HG02885 (cell line): ENCODE measurements around the gene OPRM1.
"Not testable (repeated sequence)": the region's sequence is repeated elsewhere in the genome, so short reads cannot be mapped to it uniquely, and the experiment has no call there.

ENCODE experiments used
- ATAC-seq: cut with Tn5 transposase; IDR thresholded peaks from one replicate; pipeline ENCODE4 v1.9.1; 2021; ENCODE audit warnings: mild to moderate bottlenecking; ENCODE audit not compliant: unreplicated experiment, poor library complexity

OPRM1 gene

DNA sequence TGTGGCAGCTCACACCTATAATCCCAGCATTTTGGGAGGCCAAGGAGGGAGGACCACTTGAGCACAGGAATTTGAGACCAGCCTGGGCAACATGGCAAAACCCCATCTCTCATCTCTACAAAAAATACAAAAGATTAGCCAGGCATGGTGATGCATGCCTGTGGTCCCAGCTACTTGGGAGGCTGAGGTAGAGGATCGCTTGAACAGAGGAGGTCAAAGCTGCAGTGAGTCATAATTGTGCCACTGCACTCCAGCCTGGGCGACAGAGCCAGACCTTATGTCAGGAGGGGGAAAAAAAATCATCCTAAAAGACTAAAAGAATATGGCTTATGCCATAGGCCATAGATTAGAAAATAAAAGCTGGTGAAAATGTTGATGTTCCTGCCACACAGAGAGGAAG, 39.6 kb downstream of the OPRM1 start:
- ATAC-seq: not testable (repeated sequence)

DNA sequence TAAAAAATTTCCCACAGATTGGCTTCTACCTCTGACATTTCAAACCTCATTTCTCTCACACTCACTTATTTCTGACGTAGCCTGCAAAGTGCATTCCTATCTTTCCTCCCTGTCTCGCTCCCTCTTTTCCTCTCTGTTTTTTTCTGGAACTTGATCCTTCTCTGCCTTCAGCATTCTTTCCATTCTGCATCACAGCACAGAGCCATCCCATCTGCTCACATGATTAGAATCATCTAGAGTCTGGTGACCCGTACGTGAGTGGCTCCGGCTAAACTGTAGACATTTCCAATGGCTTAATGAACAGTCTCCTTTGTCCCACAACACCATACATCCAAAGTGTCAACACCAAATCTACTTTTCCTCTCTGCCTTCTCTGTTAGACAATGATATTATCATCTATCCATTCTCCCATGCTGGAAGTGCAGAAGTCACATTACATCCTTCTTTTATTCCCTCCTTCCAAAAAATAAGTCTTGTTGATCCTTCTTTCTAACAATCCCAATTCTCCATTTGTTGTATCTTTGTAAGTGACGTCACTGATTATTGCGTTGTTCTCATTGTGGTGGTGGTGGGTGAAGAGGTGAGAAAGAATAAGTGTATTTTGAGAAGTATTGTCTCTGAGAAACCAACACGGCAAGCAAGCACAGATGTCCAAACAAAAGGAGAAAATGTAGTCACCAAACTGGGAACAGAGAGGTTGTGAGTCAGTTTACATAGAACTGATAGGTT, 41.6 kb downstream of the OPRM1 start:
- no peak for ATAC-seq

GRCh38 chr6:154086510-154086909, 47.5 kb downstream of the OPRM1 start:
- no peak for ATAC-seq

DNA sequence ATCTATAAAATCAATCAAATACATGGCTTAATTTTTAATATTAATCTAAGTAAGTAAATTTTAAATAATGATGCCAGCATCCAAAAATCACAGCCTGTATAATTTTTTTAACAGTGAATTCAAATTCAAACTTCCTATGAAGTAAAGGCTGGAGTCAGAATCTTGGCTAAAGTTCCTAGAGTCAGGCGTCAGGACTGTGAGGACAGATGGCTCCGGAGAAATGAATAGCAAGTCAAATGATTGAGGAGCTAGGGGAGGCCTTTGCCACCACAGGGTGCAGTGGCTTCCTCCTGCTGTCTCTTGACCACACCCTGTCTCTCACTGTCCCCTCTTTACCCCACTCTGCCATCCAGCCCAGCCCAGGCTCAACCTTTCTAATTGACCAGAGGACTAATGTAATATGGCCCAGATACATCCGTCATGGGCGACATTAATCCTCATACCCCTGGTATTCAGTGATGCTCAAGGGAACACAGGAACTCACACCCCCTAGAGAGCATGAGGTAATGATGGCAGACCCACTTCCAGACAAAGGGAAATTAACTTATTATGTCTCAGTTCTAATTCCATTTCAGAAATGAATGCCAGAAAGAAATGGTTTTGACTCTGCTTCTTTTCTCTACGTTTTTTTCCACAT, 53.4 kb downstream of the OPRM1 start:
- no peak for ATAC-seq

GRCh38 chr6:154093231-154094044, 54.4 kb downstream of the OPRM1 start:
- ATAC-seq: no peak

DNA sequence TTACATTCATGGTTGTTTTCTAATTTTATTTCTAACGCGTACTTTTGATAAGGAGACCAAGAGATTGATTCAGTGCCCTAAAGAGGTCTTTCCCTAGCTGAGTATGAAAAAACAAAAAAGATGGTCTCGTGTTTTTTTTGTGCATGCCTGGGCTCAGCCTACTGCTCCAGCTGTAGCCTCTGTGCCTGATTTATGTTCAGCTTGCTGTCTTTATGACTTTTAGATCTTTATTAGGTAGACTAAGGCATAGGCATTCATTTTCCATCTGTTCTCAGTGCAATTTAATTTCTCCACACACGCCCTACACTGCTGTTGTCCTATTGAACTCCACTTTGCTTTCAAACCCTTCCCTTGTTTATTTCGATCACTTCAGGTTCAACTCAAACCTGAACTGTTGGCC, 56.5 kb downstream of the OPRM1 start:
- ATAC-seq: no peak

DNA sequence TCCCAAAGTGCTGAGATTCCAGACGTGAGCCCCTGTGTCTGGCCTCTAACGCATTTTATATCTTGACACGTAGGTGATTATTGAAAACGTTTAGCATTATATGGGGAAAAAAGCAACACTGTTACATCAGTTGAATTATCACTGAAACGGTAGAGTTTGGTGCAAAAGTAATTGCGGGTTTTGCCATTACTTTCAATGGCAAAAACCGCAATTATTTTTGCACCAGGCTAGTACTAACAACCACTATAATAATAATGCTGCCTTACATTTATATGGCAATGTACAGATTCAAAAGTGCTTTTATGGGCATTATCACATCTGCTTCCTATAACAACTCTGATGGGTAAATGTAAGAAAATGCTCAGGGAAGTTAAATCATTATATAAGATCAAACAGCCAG, 57.3 kb downstream of the OPRM1 start:
- no peak for ATAC-seq

DNA sequence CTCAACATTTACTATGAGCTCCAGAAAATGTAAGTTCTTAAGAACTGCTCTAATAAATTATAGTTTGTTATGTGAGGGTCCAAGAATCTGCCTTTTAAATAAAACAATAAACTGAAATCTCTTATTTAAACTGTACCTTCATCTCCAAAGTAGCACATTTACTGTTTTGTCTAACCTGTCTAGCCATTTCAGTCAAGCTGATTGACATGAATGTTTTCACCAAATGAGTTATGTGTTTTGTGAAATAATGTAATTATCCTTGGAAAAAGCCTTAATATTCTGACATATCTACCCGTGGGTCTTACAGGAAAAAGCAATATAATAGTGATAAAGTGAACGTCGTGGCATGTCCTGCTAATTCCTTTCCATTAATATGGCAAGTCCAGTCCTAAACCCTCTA, 57.8 kb downstream of the OPRM1 start:
- no peak for ATAC-seq

GRCh38 chr6:154099211-154099610, 60.2 kb downstream of the OPRM1 start:
- no peak for ATAC-seq

- no peak for ATAC-seq
Measured at GRCh38 chr6:154106251-154106650, 67.2 kb downstream of the OPRM1 start.

- ATAC-seq: no peak
Measured at GRCh38 chr6:154111025-154111424, 72.0 kb downstream of the OPRM1 start.

DNA sequence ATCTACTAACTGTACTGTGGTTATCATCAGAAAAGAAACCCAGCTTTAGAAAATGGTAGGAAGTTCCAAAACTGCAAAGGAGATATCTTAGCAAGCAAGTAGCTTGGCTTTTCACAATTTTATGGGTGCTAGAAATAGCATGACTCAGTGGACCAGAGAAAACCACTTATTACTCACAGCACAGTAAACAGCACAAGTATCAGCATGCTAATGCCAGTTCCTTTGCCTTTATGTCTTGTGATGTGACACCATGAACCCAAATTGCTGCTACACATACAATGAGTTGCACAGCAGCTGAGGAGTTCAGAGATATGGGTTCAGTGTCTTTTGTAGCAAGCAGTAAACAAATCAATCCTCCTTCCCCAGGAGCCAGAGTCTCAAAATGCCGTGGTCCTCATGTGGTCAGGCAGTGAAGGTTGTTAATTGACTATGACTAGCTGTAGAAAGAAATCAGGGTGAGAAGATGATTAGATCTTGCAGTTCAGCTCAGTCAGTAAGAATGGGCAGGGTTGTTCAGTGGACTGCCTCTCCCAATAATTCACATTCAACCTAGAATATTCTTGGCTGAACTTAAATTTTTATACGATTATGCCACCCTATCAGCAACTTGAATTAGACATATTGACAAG, 73.3 kb downstream of the OPRM1 start:
- ATAC-seq: no peak

DNA sequence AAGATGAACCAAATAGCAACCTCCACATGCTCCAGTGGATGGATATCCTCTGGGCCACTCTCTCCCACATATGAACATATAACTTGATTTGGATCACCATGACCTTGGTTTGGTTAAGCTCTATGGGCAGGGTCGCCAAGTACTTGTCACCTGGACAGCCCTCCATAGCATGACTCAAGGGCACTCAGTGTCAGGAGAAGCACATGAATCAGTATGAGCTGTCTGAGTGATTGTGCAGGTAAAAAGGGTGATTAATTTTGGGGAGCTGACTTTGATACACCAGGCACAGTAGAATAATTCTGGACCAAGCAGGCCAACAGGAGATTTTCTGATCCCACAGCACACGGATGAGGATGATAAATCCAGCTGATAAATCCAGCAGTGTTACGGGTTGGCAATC, 74.4 kb downstream of the OPRM1 start:
- no peak for ATAC-seq

- no peak for ATAC-seq
Measured at GRCh38 chr6:154117485-154117884, 78.4 kb downstream of the OPRM1 start.

DNA sequence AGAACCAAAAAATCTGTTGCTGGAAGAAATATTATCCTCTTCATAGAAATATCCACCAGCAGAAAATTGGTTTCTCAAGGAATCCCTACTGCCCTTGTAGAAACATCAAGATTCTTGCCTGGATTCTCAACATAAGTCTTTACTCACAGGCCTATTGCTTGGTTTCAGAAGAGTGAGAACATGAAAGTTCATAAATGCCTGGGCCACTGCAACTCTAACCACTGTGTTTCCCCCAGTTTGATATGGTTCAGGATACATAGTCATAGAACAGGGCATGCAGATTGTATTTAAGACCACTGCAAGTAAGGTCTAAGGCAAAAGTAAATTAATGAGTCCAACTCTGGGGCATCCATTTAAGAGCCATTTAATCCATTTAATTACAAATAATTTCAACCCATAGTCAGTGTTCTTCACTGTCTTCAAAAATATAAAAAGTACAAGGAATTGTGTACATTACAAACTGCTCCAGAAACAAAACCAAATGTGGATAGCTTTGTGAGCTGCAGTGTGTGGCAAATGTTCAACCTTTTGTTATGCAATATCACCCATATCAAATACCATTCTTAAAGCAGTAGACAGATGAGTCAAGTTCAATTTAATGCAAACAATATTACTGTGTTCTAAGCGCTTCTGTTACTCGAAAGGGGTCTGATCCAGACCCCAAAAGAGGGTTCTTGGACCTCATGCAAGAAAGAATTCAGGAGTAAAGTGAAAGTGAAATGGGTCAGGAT, 83.3 kb downstream of the OPRM1 start:
- ATAC-seq: no peak

- no peak for ATAC-seq
Measured at GRCh38 chr6:154123155-154123956, 84.3 kb downstream of the OPRM1 start.

DNA sequence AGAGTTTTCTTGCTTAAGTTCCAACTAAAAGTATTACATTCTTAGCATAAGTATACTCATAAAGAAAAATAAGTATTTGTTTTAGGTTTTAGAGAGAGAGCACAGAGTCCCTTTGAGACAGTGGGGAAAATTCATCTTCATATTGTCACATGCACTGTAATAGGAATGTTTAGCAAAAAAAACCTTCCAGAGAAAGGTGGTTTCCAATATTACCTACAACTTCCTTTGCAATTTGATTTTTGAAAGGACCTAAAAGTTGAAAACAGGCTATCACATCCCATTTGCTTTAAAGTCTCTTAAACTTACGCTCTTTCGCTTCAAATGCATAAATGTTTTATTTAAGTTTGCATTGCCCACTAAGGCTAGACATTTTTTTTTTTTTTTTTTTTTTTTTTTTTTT, 86.4 kb downstream of the OPRM1 start:
- ATAC-seq: no peak

GRCh38 chr6:154127657-154128056, 88.6 kb downstream of the OPRM1 start:
- no peak for ATAC-seq

GRCh38 chr6:154134471-154135147, 95.6 kb downstream of the OPRM1 start:
- no peak for ATAC-seq
